DMS153 treated with DMSO at 0.1 percent for 48 hours (cell line): ENCODE measurements around the gene KCNMB1.

Source experiments
- DNase-seq: peaks from one replicate; lab custom pipeline; 2025; ENCODE audit not compliant: unreplicated experiment; lab: John Stamatoyannopoulos, UW

KCNMB1 gene

GRCh38 chr5:170342153-170342725, 46.9 kb downstream of the KCNMB1 start:
- no peak for DNase-seq

- DNase-seq = no peak
Observed at GRCh38 chr5:170341545-170341944, 47.6 kb downstream of the KCNMB1 start.

GRCh38 chr5:170339780-170340167, 49.4 kb downstream of the KCNMB1 start:
- DNase-seq = no peak

GRCh38 chr5:170338933-170339779, 50.0 kb downstream of the KCNMB1 start:
- no peak for DNase-seq

GRCh38 chr5:170338291-170338690, 50.9 kb downstream of the KCNMB1 start:
- no peak for DNase-seq

- DNase-seq = no peak
Observed at GRCh38 chr5:170337045-170337733, 52.0 kb downstream of the KCNMB1 start.

GRCh38 chr5:170336065-170336464, 53.1 kb downstream of the KCNMB1 start:
- DNase-seq = no peak

GRCh38 chr5:170334626-170335025, 54.5 kb downstream of the KCNMB1 start:
- DNase-seq = no peak

GRCh38 chr5:170333161-170333910, 55.8 kb downstream of the KCNMB1 start:
- DNase-seq = no peak

- no peak for DNase-seq
Observed at GRCh38 chr5:170332058-170332457, 57.1 kb downstream of the KCNMB1 start.

GRCh38 chr5:170330568-170331054, 58.6 kb downstream of the KCNMB1 start:
- no peak for DNase-seq

GRCh38 chr5:170329524-170329923, 59.6 kb downstream of the KCNMB1 start:
- DNase-seq = no peak

- no peak for DNase-seq
Observed at GRCh38 chr5:170327829-170328228, 61.3 kb downstream of the KCNMB1 start.

GRCh38 chr5:170327168-170327567, 62.0 kb downstream of the KCNMB1 start:
- DNase-seq = no peak
